ENCODE data around the gene RAB17. TPM values are rescaled to one million over a fixed set of nuclear protein-coding genes. Genes with fewer than 3 reads are reported as not detected.

RAB17 gene
- polyA plus RNA-seq, 1 donor (not counting 4 experiments of a cell fraction or from before 2014, with no cell fraction given) = 2.4 TPM

GRCh38 chr2:237574894-237575868, 15.4 kb downstream of the RAB17 start:
- Histone ChIP-seq H3K27ac (ENCODE audit: control insufficient read depth, insufficient read depth, low read length) (peak overlapping the region; percentile 11), H3K27me3 (ENCODE audit: control insufficient read depth, extremely low read depth, insufficient read depth, low read length) (no peaks in the 10 kb centered on the region), H3K9me1 (ENCODE audit: control insufficient read depth, extremely low read depth, insufficient read depth, low read length) (no peaks in the 10 kb centered on the region), H3K9ac (ENCODE audit: control insufficient read depth, extremely low read depth, insufficient read depth, low read length) (peak overlapping the region; percentile 33), H3K4me3 (ENCODE audit: control insufficient read depth in 2 of 3, extremely low read depth in 1 of 3, insufficient read depth in 2 of 3, low read depth in 1 of 3, low read length in 3 of 3) (peak overlapping the region in 2 of 3 experiments; percentile 7 to 8), H3K4me2 (ENCODE audit: control insufficient read depth, extremely low read depth, insufficient read depth, low read depth, low read length) (peak overlapping the region; percentile 66), H3K36me3 (ENCODE audit: control insufficient read depth in 2 of 2, extremely low read depth in 1 of 2, insufficient read depth in 2 of 2, low read length in 2 of 2) (no peaks in the 10 kb centered on the region), H3K9me3 (ENCODE audit: control insufficient read depth, low read depth, low read length) (no peaks in the 10 kb centered on the region), H3K79me2 (ENCODE audit: control insufficient read depth, insufficient read depth, low read length) (no peaks in the 10 kb centered on the region), H4K20me1 (ENCODE audit: control insufficient read depth, extremely low read depth, insufficient read depth, low read length) (no peaks in the 10 kb centered on the region), H2AFZ (ENCODE audit: control insufficient read depth, low read length) (peak overlapping the region; percentile 67), H3K4me1 (ENCODE audit: control insufficient read depth, extremely low read depth, insufficient read depth, low read length) (peaks cover 16% of the 10 kb centered on the region)
- DNase-seq (ENCODE audit: low read depth, low spot score) (peak; percentile 52), FAIRE-seq (peak; percentile 89)
- no peak for TF ChIP-seq EZH2 (IDR thresholded peaks at IDR 0.05; ENCODE audit: low read length)
- TF ChIP-seq, protein P1, sequence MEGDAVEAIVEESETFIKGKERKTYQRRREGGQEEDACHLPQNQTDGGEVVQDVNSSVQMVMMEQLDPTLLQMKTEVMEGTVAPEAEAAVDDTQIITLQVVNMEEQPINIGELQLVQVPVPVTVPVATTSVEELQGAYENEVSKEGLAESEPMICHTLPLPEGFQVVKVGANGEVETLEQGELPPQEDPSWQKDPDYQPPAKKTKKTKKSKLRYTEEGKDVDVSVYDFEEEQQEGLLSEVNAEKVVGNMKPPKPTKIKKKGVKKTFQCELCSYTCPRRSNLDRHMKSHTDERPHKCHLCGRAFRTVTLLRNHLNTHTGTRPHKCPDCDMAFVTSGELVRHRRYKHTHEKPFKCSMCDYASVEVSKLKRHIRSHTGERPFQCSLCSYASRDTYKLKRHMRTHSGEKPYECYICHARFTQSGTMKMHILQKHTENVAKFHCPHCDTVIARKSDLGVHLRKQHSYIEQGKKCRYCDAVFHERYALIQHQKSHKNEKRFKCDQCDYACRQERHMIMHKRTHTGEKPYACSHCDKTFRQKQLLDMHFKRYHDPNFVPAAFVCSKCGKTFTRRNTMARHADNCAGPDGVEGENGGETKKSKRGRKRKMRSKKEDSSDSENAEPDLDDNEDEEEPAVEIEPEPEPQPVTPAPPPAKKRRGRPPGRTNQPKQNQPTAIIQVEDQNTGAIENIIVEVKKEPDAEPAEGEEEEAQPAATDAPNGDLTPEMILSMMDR (optimal IDR thresholded peaks at IDR 0.05 in 1 of 3, IDR thresholded peaks at IDR 0.05 in 1 of 3, conservative IDR thresholded peaks at IDR 0.05 in 1 of 3; ENCODE audit: extremely low read depth in 1 of 3, insufficient read depth in 2 of 3, low read length in 3 of 3) = peak; percentile 35 to 57 (median 40)
- dilution Hi-C loops (cut with MboI; ENCODE audit: extremely low pct_ligation_motif_present, low sequenced_read_pairs) = no loop called here

- peaks cover 16% of the 10 kb centered on the region for H3K4me1 ChIP-seq (ENCODE audit: control insufficient read depth, extremely low read depth, insufficient read depth, low read length)
- H3K9me3 ChIP-seq (ENCODE audit: control insufficient read depth, low read depth, low read length) = no peaks in the 10 kb centered on the region
- dilution Hi-C loops (cut with MboI; ENCODE audit: extremely low pct_ligation_motif_present, low sequenced_read_pairs) = no loop called here
- H3K27me3 ChIP-seq (ENCODE audit: control insufficient read depth, extremely low read depth, insufficient read depth, low read length) = no peaks in the 10 kb centered on the region
- no peaks in the 10 kb centered on the region for H3K9me1 ChIP-seq (ENCODE audit: control insufficient read depth, extremely low read depth, insufficient read depth, low read length)
- H3K4me2 ChIP-seq (ENCODE audit: control insufficient read depth, extremely low read depth, insufficient read depth, low read depth, low read length) = peak overlapping the region; percentile 66
- no peak overlapping the region for H3K27ac ChIP-seq (ENCODE audit: control insufficient read depth, insufficient read depth, low read length)
- no peak overlapping the region for H3K9ac ChIP-seq (ENCODE audit: control insufficient read depth, extremely low read depth, insufficient read depth, low read length)
- H3K4me3 ChIP-seq (ENCODE audit: control insufficient read depth in 2 of 3, extremely low read depth in 1 of 3, insufficient read depth in 2 of 3, low read depth in 1 of 3, low read length in 3 of 3) = no peak overlapping the region
- DNase-seq (ENCODE audit: low read depth, low spot score) (no peak), FAIRE-seq (no peak)
- H3K79me2 ChIP-seq (ENCODE audit: control insufficient read depth, insufficient read depth, low read length) = no peaks in the 10 kb centered on the region
- H2AFZ ChIP-seq (ENCODE audit: control insufficient read depth, low read length) = no peak overlapping the region
- no peaks in the 10 kb centered on the region for H4K20me1 ChIP-seq (ENCODE audit: control insufficient read depth, extremely low read depth, insufficient read depth, low read length)
- H3K36me3 ChIP-seq (ENCODE audit: control insufficient read depth in 2 of 2, extremely low read depth in 1 of 2, insufficient read depth in 2 of 2, low read length in 2 of 2) = no peaks in the 10 kb centered on the region
- TF ChIP-seq EZH2 (IDR thresholded peaks at IDR 0.05; ENCODE audit: low read length) = no peak
- TF ChIP-seq, protein P1 (optimal IDR thresholded peaks at IDR 0.05 in 1 of 3, IDR thresholded peaks at IDR 0.05 in 1 of 3, conservative IDR thresholded peaks at IDR 0.05 in 1 of 3; ENCODE audit: extremely low read depth in 1 of 3, insufficient read depth in 2 of 3, low read length in 3 of 3) = no peak
These were observed 16.1 kb downstream of the RAB17 start for GRCh38 chr2:237574467-237574866.

Data from keratinocyte (primary cell).